ENCODE results near the gene NUDCD3.

- TF ChIP-seq POLR2A (IDR thresholded peaks at IDR 0.05) (no peak), CTCF (IDR thresholded peaks at IDR 0.05) (no peak)
Measured at GRCh38 chr7:44376429-44377133, 113.9 kb downstream of the NUDCD3 start.

Data from sigmoid colon (tissue), 3 donors.